ENCODE measurements around the gene MKNK2. TPM values are rescaled to one million over a fixed set of nuclear protein-coding genes. Genes with fewer than 3 reads are reported as not detected.

The MKNK2 gene
- total RNA-seq, 1 donor from 2014 or later = 105 TPM

DNA sequence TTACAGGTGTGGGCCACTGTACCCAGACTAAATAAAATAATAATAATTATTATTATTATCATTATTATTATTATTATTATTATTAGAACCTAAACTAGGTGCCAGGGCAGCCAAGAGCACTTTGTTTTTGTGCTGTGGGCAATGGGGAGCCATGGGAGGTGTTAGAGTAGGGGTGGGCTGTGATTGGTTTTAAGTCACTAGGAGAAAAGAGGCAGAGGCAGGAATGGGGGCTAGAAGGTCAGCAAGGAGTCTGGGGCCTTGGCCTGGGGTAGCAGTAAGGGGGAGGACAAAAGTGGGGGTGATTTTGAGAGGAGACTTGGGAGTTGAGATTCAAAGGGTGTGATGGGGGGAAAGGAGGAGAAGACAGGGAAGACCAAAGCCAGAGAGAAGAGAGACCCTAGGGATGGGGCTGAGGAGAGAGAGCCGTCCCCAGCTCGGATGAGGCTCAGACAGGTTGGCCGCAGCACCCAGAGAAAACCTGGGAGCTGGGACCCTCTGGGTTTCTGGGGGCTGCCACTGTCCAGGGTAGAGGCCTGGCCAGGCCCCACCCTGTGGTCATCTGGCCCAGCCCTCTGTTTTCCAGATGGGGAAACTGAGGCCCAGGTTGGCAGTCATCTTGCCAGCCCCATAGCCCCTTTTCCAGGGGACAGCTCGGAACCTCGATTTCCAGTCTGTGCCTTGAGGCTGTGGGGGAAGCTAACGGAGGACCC is 17.8 kb downstream of the MKNK2 start:
- DNase-seq (ENCODE audit: low read depth in 2 of 2) = no peak

DNA sequence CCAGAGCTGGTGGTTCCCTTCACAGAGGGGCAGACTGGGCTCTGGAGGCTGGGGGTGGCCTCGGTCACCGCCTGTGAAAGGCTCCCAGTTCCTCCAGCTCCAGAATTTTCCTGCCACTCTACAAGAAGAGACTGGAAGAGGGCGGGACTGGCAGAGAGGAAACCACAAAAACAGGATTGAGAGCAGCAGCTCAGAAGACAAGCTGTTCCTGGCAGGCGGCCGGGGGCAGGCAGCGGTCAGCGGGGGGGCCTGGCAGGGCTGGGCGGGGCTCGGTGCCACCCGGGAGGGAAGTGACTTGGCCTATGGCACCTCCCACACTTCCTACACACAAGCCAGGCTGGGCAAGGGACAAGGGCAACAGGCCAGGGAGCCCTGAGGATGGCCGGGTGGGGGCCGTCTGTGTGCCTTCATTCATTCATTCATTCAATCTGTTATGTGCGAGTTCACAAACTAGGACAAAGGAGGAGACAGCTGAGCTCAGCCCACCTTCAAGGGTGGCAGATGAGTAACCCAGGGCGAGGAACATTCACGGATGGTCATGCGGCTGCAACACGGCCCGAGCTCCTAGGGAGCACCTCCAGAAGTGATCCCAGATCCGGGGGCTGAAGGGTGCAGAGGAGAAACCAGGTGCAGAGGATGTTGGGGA is 18.6 kb downstream of the MKNK2 start:
- peak in 1 of 2 donors; percentile 89 for DNase-seq (ENCODE audit: low read depth in 2 of 2)

DNA sequence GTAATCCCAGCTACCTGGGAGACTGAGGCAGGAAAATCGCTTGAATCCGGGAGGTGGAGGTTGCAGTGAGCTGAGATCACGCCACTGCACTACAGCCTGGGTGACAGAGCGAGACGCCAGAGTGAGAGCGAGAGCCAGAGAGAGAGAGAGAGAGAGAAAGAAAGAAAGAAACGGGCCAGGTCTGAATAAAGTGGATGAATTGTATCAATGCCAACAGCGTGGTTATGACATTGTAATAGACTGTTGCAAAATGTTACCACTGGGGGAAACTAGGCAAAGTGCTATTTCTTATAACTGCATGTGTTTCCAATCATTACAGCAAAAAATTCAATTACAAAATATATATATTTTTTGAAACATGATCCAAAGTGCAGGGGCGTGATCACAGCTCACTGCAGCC is 23.7 kb downstream of the MKNK2 start:
- no peak for DNase-seq (ENCODE audit: low read depth in 2 of 2)

DNA sequence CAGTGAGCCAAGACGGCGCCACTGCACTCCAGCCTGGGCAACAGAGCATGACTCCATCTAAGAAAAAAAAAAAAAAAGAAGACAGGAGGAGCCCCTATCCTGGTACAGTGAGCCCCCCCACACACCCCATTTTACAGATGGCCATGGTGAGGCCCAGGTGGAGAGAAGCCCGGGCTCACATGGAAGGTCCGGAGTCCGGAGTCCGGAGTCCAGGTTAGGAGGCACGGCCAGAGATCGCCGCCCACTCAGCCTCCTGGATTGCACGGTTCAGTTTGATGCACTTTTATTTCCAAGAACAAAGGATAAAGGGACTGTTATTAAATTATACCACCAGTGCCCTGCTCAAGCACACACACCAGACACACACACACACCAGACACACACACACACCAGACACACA is 24.3 kb downstream of the MKNK2 start:
- no peak for DNase-seq (ENCODE audit: low read depth in 2 of 2)

DNA sequence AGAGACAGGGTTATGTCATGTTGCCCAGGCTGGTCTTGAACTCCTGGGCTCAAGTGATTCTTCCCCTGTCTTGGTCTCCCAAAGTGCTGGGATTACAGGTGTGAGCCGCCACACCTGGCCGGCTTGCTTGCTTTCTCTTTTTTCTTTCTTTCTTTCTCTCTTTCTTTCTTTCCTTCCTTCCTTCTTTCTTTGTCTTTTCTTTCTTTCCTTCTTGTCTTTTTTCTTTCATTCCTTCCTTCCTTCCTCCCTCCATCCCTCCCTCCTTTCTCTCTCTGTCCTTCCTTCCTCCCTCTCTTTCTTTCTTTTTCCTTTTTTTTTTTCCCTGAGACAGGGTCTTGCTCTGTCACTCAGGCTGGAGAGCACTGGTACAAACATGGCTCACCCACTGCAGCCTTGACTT is 28.8 kb downstream of the MKNK2 start:
- no peak for DNase-seq (ENCODE audit: low read depth in 2 of 2)

DNA sequence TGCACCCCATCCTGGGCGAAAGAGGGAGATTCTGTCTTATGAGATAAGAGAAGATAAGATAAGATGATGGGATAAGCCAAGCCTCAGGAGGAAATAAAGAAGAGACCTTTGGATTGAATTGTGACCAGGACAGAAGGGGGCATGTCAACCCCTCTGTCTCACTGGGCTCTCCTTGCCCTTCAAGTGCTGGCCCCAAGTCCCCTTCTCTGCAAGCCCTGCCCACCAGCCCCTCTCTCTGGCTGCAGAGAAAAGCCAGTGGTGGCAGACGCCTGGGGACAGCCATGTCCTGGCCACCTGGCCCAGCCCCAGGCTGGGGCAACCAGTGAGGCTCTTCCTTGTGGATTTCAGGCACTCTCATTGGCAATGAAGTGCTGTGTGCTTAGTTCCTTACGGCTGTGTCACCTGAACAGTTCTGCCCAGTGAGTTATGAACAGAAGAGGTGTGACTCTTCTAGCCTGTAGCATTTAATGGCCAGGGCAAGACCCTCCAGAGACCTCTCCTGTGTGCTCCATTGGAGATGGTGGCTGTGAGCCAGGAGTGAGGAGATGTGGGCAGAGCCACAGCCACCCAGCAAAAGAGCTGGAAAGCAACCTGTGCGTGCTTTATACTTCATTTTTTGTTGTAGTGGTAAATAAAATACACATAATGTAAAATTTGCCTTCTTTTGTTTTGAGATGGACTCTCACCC is 29.4 kb downstream of the MKNK2 start:
- DNase-seq (ENCODE audit: low read depth in 2 of 2) = no peak

DNA sequence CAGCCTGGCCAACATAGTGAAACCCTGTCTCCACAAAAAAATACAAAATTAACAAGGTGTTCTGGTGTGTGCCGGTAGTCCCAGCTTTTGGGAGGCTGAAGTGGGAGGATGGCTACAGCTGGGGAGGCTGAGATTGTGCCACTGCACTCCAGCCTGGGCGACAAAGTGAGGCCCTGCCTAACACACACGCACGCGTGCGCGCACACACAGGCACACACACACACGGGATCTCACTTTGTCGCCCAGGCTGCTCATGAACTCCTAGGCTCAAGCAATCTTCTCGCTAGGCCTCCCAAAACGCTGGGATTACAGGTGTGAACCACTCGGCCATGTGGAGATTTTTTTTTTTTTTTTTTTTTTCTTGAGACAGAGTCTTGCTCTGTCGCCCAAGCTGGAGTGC is 32.3 kb downstream of the MKNK2 start:
- DNase-seq (ENCODE audit: low read depth in 2 of 2) = no peak

DNA sequence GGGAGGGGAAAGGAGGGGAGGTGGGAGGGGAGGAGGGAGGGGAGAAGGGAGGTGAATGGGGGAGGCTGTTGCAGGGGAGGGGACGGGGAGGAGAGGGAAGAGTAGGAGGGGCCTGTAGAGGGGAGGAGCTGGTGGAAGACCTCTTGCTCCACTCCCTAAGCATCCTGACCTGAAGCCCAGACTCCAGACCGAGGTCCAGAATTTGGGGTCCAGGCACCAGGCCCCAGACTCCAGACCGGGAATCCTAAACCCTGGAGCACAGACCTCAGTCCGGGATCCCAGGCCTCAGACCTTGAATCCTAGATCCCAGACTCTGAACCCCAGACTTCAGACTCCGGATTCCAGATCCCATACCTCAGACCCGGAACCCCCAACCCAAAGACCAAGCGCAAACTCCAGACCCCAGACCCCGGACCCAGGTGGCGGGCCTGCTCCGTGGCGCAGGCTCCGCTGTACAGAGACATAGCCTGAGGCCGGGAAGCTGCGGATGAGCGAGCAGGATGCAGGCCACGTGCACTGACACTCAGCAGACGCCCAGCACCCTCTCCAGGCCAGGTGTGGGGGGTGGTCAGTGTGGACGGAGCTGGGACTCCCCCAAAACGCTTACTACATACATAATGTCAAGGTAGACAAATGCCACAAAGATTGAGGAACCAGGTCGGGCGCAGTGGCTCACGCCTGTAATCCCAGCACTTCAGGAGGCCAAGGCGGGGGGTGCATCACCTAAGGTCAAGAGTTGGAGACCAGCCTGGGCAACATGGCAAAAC is 34.8 kb downstream of the MKNK2 start:
- DNase-seq (ENCODE audit: low read depth in 2 of 2) = peak; percentile 72 to 83

DNA sequence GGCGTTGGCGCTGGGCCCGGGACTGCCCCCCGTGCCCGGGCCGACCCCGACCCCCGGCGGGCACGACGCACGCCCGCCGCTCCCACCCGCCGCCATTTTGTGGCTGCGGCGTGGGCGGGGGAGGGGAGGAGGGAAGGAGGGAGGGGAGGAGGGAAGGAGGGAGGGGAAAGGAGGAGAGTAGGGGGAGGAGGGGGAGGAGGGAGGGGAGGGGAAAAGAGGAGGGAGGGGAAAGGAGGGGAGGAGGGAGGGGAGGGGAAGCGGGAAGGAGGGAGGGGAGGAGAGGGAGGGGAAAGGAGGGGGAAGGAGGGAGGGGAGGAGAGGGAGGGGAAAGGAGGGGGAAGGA is 35.5 kb downstream of the MKNK2 start, which contains the start of gene BTBD2:
Gene BTBD2 (minus strand): TSS at position 107 of the 343 bp plus-strand sequence. CDS start 11 bp downstream, at position 96.
- DNase-seq (ENCODE audit: low read depth in 2 of 2) = peak; percentile 70 to 82

DNA sequence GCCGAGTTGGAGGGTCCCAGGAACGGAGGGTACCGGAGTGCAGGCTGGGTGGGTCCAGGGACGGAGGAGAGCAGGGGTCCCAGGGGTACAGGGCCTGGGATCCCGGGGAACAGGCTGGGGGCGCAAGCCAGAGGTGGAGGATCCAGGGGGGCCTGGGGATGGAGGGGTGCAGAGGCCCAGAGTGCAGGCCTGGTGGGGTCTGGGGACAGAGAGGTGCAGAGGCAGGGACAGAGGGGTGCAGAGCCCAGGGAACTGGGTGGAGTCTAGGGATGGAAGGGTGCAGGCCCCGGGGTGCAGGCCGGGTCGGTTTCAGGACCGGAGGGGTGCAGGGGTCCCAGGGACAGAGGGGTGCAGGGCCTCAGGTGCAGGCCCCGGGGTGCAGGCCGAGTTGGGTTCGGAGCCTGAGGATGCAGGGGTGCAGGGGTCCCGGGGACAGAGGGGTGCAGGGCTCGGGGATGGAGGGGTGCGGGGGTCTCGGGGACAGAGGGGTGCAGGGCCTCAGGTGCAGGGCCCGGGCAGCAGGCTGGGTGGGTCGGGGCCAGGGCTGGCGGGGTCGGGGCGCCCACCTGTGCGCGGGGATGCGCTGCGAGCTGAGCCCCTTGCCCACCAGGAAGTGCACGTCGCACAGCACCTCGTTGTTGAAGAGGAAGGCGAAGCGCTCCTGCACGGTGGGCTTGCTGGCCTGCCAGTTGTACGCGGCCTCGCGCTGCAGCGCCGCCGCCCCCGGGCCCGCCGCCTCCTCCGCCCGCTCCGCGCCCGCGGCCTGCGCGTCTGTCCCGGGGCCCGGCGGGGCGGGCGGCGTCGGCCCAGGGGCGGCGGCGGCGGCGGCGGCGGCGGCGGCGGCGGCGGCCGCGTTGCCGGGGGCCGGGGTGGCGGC is 36.1 kb downstream of the MKNK2 start:
- no peak for DNase-seq (ENCODE audit: low read depth in 2 of 2)

DNA sequence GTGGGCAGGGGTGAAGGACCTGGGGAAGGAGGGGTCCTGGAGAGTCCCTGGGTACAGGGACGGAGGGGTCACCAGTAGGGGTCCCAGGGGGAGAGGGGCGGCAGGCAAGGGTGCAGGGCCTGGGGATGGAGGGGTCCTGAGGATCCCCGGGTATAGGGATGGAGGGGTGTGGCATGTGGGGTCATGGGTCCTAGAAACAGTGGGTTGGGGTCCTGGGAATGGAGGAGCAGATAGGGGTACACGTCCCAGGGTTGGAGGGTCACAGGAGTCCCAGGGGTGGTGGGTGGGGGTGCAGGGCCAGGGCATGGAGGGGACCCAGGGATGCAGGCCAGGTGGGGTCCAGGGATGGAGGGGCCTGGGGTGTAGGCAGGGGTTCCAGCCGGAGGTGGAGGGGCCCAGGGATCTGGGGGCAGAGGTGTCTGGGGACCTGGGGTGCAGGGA is 36.9 kb downstream of the MKNK2 start:
- DNase-seq (ENCODE audit: low read depth in 2 of 2) = no peak

DNA sequence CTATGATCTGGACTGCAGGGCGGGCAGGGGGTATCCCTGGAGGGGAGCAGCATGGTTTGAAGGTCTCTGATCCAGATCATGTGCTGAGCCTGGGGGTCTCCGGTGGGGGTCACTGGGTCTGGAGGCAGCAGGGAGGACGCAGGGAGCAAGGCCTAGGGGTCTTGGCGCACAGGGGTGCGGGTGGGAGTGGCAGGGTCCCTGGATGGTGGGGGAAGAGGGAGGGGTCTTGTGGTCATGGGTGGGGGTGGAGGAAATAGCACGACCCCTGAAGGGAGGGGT is 37.4 kb downstream of the MKNK2 start:
- DNase-seq (ENCODE audit: low read depth in 2 of 2) = no peak

DNA sequence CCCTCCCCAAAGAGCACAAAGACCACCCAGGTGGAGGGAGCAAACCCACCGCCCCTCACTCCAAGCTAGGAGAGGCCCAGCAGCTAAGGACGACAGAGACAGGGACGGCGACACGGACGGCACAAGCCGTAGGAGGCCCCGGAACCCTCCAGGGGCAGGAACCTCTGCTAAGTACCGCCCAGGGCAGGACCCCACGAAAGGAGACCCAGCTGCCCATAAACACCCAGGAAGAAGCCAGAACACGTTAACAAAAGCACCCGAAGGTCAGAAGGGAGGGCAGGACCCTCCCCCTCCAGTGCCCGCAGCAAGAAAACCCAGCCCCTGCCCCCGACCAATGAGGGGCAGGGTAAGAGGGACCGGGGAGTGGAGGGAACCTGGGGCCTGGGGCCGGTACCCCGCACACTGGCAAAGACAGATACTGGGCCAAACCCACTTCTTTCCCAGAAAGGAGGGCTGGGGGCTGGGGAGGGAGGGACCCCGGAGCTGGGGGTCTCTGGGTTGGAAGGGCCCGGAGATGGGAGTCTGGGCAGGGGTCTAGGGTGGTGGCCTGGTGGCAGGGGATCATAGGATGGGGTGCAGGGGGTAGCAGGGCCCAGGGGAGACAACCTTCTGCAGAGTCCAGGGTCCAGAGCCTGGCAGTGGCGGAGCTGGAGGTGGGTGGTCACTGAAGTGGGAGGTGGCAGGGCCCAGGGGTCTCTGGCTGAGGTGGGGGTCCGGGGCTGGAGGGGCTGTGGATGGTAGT is 37.9 kb downstream of the MKNK2 start:
- DNase-seq (ENCODE audit: low read depth in 2 of 2) = no peak

DNA sequence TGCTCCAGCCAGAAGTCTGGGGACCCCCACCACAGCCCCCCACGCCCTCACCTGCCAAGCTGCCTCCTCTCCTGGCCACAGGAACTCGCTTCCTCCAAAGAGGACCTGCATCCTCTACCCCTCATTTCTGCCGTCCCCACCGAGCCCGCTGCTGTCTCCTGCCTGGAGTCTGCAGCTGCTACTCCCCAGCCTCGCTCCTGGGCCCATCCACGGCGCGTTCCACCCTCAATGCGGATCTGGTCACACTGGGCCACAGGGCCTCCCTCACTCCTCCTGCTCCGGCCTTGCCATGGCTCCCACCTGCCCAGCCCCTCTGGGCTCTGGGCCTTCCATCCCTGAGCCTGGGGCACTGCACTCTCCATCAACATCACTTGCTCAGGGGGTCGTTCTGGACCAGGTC is 39.9 kb downstream of the MKNK2 start:
- DNase-seq (ENCODE audit: low read depth in 2 of 2) = no peak

DNA sequence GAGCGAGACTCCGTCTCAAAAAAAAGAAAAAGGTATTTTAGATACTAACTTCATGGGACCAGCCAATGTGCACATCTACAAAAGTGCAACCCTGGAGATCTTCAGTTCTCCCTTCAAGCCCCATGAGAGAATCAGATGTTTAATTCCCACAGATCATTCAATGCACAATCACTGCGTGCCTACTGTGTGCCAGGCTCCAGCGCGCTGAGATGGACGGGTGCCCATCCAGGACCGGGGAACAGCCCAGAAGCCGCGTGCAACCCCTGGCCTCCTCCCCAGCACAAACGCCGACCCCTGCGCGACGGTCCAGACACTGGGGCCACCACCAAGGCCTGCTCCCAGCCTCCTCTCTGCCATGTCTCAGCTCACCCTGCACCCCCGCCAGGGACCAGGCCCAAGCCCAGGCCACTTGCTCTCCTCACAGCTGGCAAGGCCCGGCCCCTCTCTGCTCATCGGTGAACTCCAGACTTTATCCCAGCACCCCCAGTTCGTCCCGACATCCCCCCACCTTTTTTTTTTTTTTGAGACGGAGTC is 40.8 kb downstream of the MKNK2 start:
- DNase-seq (ENCODE audit: low read depth in 2 of 2) = no peak

DNA sequence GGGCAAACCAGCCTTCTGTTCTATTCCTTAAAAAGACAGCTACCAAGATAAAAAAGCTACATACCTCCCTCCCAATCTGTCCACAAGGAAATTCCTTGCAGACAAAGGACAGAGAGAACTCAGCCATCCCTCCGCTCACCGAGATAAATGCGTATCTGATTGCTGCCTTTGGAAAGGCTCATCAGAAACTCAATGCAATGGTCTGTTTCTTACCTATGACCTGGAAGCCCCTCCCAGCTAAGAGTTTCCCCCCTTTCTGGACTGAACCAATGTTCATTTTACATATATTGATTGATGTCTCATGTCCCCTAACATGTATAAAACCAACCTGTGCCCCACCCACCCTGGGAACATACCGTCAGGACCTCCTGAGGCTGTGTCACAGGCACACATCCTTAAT is 47.2 kb downstream of the MKNK2 start:
- DNase-seq (ENCODE audit: low read depth in 2 of 2) = no peak

DNA sequence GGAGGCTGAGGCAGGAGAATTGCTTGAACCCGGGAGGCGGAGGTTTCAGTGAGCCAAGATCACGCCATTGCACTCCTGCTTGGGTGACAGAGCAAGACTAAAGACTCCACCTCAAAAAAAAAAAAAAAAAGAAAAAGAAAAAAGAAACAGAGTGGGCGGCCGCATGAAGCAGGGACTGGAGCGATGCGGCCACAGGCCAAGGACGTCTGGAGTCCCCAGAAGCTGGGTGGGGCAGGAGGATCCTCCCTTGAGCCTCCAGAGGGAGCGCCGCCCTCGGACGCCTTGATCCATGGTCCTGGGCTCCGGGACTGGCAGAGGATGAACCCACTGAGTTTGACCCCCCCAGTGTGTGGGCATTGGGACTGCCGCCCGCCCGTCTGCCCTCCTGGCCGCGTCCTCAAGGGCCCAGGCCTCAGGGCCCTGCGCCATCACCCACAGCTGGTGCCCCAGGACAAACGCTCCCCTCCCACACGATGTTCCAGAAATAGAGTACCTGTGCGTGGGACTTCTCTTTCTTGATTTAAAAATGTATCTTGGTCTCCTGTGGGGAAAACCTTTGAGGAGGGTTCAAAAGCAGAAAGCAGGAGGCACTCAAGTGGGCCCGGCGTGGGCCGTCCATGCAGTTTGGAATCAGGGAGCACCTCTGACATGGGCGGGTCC is 51.1 kb downstream of the MKNK2 start:
- no peak for DNase-seq (ENCODE audit: low read depth in 2 of 2)

DNA sequence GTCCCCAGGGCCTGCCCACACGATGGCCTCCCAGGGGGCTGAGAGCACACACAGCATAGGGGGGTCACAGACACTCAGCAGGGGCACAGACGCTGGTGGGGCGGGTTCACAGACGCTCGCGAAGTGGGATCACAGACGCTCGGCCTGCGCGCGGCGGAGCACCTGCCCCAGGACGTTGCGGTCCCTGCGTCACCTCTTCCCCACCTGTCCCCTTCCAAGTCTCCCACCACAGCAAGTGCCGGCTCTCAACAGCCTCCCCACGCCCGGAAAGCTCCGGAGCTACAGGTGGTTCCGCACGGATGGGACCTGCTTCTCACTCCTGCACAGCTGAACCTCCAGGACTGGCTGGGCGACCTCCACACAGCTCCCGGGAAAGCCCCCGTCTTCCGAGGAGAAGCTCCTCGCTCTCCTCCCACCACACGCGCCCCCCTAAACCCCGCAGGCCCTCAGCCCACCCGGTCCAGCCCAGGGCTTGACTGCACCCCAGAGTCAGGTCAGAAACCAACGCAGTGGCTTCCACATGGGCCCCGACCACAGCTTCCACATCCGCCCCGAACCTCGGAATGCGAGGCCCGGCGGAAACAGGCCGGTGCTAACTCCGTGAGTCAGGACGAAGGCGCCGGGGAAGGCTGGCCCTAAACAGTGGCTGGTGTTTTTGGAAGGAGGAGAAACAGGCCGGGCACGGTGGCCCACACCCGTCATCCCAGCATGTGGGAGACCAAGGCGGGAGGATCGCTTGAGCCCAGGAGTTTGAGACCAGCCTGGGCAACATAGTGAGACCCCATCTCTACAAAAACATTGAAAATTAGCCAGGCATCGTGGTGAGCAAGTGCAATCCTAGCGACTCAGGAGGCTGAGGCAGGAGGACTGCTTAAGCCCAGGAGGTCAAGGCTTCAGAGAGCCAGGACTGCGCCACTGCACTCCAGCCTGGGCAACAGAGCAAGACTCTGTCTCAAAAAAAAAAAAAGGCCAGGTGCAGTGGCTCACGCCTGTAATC is 52.0 kb downstream of the MKNK2 start:
- no peak for DNase-seq (ENCODE audit: low read depth in 2 of 2)
